H9 (cell line): Measurements from ENCODE around the gene ADCY1. TPM values are rescaled to one million over a fixed set of nuclear protein-coding genes. Genes with fewer than 3 reads are reported as not detected.

Source experiments
- DNase-seq: peaks from one replicate; pipeline ENCODE4 v3.0.0-alpha.2; 2017
- H2AFZ ChIP-seq: one replicate; pipeline ENCODE4 v1.6.1; 2013; ENCODE audit warnings: mild to moderate bottlenecking, low read length, control low read depth, moderate library complexity
- H2AK5ac ChIP-seq: 2 replicates; pipeline ENCODE4 v1.6.1; 2013; ENCODE audit warnings: low read length, control low read depth, mixed read lengths; ENCODE audit not compliant: insufficient read length
- H2BK120ac ChIP-seq: one replicate; pipeline ENCODE4 v1.6.1; 2013; ENCODE audit warnings: low read depth, mild to moderate bottlenecking, low read length, control low read depth, inconsistent platforms; ENCODE audit not compliant: poor library complexity, severe bottlenecking
- H2BK12ac ChIP-seq: 2 replicates; pipeline ENCODE4 v1.6.1; 2013; ENCODE audit warnings: low read length, control low read depth, mixed read lengths, low read depth; ENCODE audit not compliant: insufficient read length
- H2BK15ac ChIP-seq: 2 replicates; pipeline ENCODE4 v1.6.1; 2013; ENCODE audit warnings: low read depth, low read length, control low read depth
- H2BK20ac ChIP-seq: one replicate; pipeline ENCODE4 v1.6.1; 2013; ENCODE audit warnings: low read depth, mild to moderate bottlenecking, low read length, control low read depth, inconsistent platforms; ENCODE audit not compliant: poor library complexity, severe bottlenecking
- H2BK5ac ChIP-seq: 2 replicates; pipeline ENCODE4 v1.6.1; 2013; ENCODE audit warnings: low read length, control low read depth, mixed read lengths; ENCODE audit not compliant: insufficient read length
- H3K14ac ChIP-seq: 2 replicates; pipeline ENCODE4 v1.6.1; 2013; ENCODE audit warnings: low read length, control low read depth; ENCODE audit not compliant: insufficient read depth
- H3K18ac ChIP-seq: 2 replicates; pipeline ENCODE4 v1.6.1; 2013; ENCODE audit warnings: low read depth, mild to moderate bottlenecking, mixed read lengths, low read length, control low read depth; ENCODE audit not compliant: insufficient read length
- H3K23ac ChIP-seq: 2 replicates; pipeline ENCODE4 v1.6.1; 2013; ENCODE audit warnings: low read length, control low read depth, mixed read lengths, low read depth; ENCODE audit not compliant: insufficient read length
- H3K23me2 ChIP-seq: 2 replicates; pipeline ENCODE4 v1.6.1; 2013; ENCODE audit warnings: low read depth, mild to moderate bottlenecking, mixed read lengths, low read length, control low read depth; ENCODE audit not compliant: insufficient read length, poor library complexity, severe bottlenecking
- H3K27ac ChIP-seq: 2 replicates; pipeline ENCODE4 v1.5.1; 2013; ENCODE audit warnings: low read length, control low read depth, mixed read lengths, low read depth; ENCODE audit not compliant: insufficient read length
- H3K27me3 ChIP-seq: 2 replicates; pipeline ENCODE4 v1.6.1; 2013; ENCODE audit warnings: low read length, control low read depth, inconsistent platforms; ENCODE audit not compliant: insufficient read depth
- H3K4ac ChIP-seq: 2 replicates; pipeline ENCODE4 v1.6.1; 2013; ENCODE audit warnings: low read depth, mild to moderate bottlenecking, control low read depth, inconsistent platforms, low read length, moderate library complexity
- H3K4me1 ChIP-seq: 2 replicates; pipeline ENCODE4 v1.6.1; 2013; ENCODE audit warnings: low read length, control low read depth, inconsistent platforms; ENCODE audit not compliant: insufficient read depth
- H3K4me2 ChIP-seq: 2 replicates; pipeline ENCODE4 v1.6.1; 2013; ENCODE audit warnings: low read length, control low read depth, mixed read lengths; ENCODE audit not compliant: insufficient read length, insufficient read depth
- H3K56ac ChIP-seq: 2 replicates; pipeline ENCODE4 v1.6.1; 2013; ENCODE audit warnings: low read depth, mild to moderate bottlenecking, mixed read lengths, low read length, control low read depth; ENCODE audit not compliant: insufficient read length
- H3K79me1 ChIP-seq: 2 replicates; pipeline ENCODE4 v1.6.1; 2013; ENCODE audit warnings: low read depth, mild to moderate bottlenecking, moderate library complexity, low read length, control low read depth, inconsistent platforms; ENCODE audit not compliant: insufficient read depth, poor library complexity, severe bottlenecking
- H3K79me2 ChIP-seq: 2 replicates; pipeline ENCODE4 v1.6.1; 2013; ENCODE audit warnings: low read length, control low read depth, inconsistent platforms; ENCODE audit not compliant: insufficient read depth
- H3K9ac ChIP-seq: 2 replicates; pipeline ENCODE4 v1.6.1; 2013; ENCODE audit warnings: low read length, control low read depth, mixed read lengths; ENCODE audit not compliant: insufficient read length; ENCODE audit errors: extremely low read depth
- H3K9me3 ChIP-seq: one replicate; pipeline ENCODE4 v1.6.1; 2013; ENCODE audit warnings: low read depth, low read length, inconsistent platforms; ENCODE audit not compliant: control insufficient read depth
- H3T11ph ChIP-seq: one replicate; pipeline ENCODE4 v1.6.1; 2013; ENCODE audit warnings: mild to moderate bottlenecking, low read length, control low read depth, inconsistent platforms
- H4K20me1 ChIP-seq: one replicate; pipeline ENCODE4 v1.6.1; 2013; ENCODE audit not compliant: control insufficient read depth, insufficient read length, insufficient read depth
- H4K5ac ChIP-seq: 2 replicates; pipeline ENCODE4 v1.6.1; 2013; ENCODE audit warnings: low read depth, mild to moderate bottlenecking, mixed read lengths, low read length, control low read depth; ENCODE audit not compliant: insufficient read length
- H4K8ac ChIP-seq: replicated peaks from 2 replicates; pipeline ENCODE4 v1.6.1; 2013; ENCODE audit warnings: low read length, control low read depth, mixed read lengths, low read depth; ENCODE audit not compliant: insufficient read length
- H4K91ac ChIP-seq: 2 replicates; pipeline ENCODE4 v1.6.1; 2013; ENCODE audit warnings: low read depth, mild to moderate bottlenecking, moderate library complexity, mixed read lengths, low read length, control low read depth; ENCODE audit not compliant: insufficient read length
- H3K27ac Mint-ChIP-seq, 3 experiments: 2 replicates in 2 of 3; 3 replicates in 1 of 3; pipeline ENCODE4 v1.8.0; 2020 to 2021; ENCODE audit warnings: mixed read lengths in 3 of 3, mild to moderate bottlenecking in 1 of 3, moderate library complexity in 1 of 3
- H3K27me3 Mint-ChIP-seq: 2 replicates; pipeline ENCODE4 v1.8.0; 2021; ENCODE audit warnings: low read depth, mild to moderate bottlenecking, moderate library complexity, mixed read lengths
- H3K36me3 Mint-ChIP-seq, 3 experiments: 2 replicates in 2 of 3; 3 replicates in 1 of 3; pipeline ENCODE4 v1.8.0; 2020 to 2021; ENCODE audit warnings: low read depth in 3 of 3, mixed read lengths in 3 of 3; ENCODE audit not compliant: insufficient read depth in 1 of 3
- H3K4me1 Mint-ChIP-seq, 2 experiments: 2 replicates each; pipeline ENCODE4 v1.8.0; 2020; ENCODE audit warnings: mixed read lengths in 2 of 2
- H3K4me3 Mint-ChIP-seq, 2 experiments: 2 replicates in 1 of 2; 3 replicates in 1 of 2; pipeline ENCODE4 v1.8.0; 2020 to 2021; ENCODE audit warnings: mild to moderate bottlenecking in 2 of 2, mixed read lengths in 2 of 2, moderate library complexity in 1 of 2
- H3K9me3 Mint-ChIP-seq, 2 experiments: 2 replicates in 1 of 2; 3 replicates in 1 of 2; pipeline ENCODE4 v1.8.0; 2020; ENCODE audit warnings: mild to moderate bottlenecking in 2 of 2, mixed read lengths in 2 of 2, moderate library complexity in 1 of 2
- WGBS: extraction: QIAGEN DNeasy Blood & Tissue Kit; methylation state at CpG from one replicate; pipeline ENCODE4 v1.1.7; 2013; ENCODE audit warnings: missing lambda C conversion rate, low lambda C conversion rate, mixed read lengths; ENCODE audit not compliant: insufficient read length; ENCODE audit errors: extremely low coverage; 5-methylcytosine and 5-hydroxymethylcytosine counted together
- total RNA-seq: library from RNA; stranded (reverse); gene quantifications from 2 replicates; pipeline ENCODE4 v1.2.1, GENCODE V29; 2021
- TF ChIP-seq, protein P1 (sequence below): fragments of 200-600 bp; sonication (generic); conservative IDR thresholded peaks from 3 replicates; pipeline ENCODE4 v1.8.0; 2021; ENCODE audit warnings: antibody characterized with exemption, mild to moderate bottlenecking

ADCY1 gene
- total RNA-seq, 1 experiment from 2014 or later = 21.6 TPM

DNA sequence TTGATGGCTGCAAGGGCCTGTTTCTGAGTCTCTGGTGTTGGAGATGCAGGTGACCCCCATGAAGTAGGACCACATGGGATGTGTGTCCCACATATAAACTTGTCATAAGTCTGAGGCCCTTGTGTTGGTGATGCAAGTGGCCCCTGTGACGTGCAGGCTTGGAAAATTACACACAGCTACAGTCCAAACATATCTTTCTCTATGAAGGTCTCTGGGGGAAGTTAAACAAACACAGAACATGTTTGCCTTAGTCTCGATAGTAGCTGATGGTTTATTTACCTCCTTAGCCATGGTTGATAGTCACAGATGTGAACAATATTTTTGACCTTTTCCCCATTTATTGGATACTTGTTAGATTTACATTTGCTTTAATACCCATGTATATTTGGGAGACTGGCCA, 64.7 kb downstream of the ADCY1 start:
- no peak overlapping the region for H3K23ac ChIP-seq
- H3K56ac ChIP-seq = no peak overlapping the region
- no peak overlapping the region for H2BK12ac ChIP-seq
- Mint-ChIP-seq H3K36me3 (no peaks in the 10 kb centered on the region; a peak in 2 of 7 replicates), H3K27me3 (no peaks in the 10 kb centered on the region), H3K27ac (no peak overlapping the region), H3K4me3 (no peak overlapping the region), H3K4me1 (peaks cover 8 to 11% of the 10 kb centered on the region in 2 experiments), H3K9me3 (no peaks in the 10 kb centered on the region)
- no peaks in the 10 kb centered on the region for H3K4me1 ChIP-seq
- no peaks in the 10 kb centered on the region for H3K79me1 ChIP-seq
- no peak overlapping the region for H3K4me2 ChIP-seq
- H2BK20ac ChIP-seq = no peak overlapping the region
- H3K14ac ChIP-seq = no peak overlapping the region
- no peaks in the 10 kb centered on the region for H3K79me2 ChIP-seq
- DNase-seq = peak; percentile 2
- no peak overlapping the region for H3T11ph ChIP-seq
- H2BK15ac ChIP-seq = no peak overlapping the region
- H4K91ac ChIP-seq = no peak overlapping the region
- no peak overlapping the region for H2AK5ac ChIP-seq
- H3K9ac ChIP-seq = no peak overlapping the region
- TF ChIP-seq, protein P1, sequence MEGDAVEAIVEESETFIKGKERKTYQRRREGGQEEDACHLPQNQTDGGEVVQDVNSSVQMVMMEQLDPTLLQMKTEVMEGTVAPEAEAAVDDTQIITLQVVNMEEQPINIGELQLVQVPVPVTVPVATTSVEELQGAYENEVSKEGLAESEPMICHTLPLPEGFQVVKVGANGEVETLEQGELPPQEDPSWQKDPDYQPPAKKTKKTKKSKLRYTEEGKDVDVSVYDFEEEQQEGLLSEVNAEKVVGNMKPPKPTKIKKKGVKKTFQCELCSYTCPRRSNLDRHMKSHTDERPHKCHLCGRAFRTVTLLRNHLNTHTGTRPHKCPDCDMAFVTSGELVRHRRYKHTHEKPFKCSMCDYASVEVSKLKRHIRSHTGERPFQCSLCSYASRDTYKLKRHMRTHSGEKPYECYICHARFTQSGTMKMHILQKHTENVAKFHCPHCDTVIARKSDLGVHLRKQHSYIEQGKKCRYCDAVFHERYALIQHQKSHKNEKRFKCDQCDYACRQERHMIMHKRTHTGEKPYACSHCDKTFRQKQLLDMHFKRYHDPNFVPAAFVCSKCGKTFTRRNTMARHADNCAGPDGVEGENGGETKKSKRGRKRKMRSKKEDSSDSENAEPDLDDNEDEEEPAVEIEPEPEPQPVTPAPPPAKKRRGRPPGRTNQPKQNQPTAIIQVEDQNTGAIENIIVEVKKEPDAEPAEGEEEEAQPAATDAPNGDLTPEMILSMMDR = no peak
- no peaks in the 10 kb centered on the region for H4K20me1 ChIP-seq
- H2BK120ac ChIP-seq = no peak overlapping the region
- H2AFZ ChIP-seq = no peak overlapping the region
- no CpG with 5 or more reads among the region's 2 CpGs for WGBS
- H3K27ac ChIP-seq = no peak overlapping the region
- H2BK5ac ChIP-seq = no peak overlapping the region
- no peak overlapping the region for H4K5ac ChIP-seq
- H3K23me2 ChIP-seq = no peaks in the 10 kb centered on the region
- H4K8ac ChIP-seq = no peak overlapping the region
- H3K9me3 ChIP-seq = no peaks in the 10 kb centered on the region
- H3K18ac ChIP-seq = no peak overlapping the region
- H3K4ac ChIP-seq = no peak overlapping the region
- no peaks in the 10 kb centered on the region for H3K27me3 ChIP-seq
